H1 (cell line): ENCODE measurements around the gene PDGFRA. TPM values are rescaled to one million over a fixed set of nuclear protein-coding genes. Genes with fewer than 3 reads are reported as not detected.
"Not testable (repeated sequence)": the region's sequence is repeated elsewhere in the genome, so short reads cannot be mapped to it uniquely, and the experiment has no call there.

Experiments used
- CTCF ChIA-PET: fragments of 300-600 bp; sonication (Branson Sonifier 250); formaldehyde crosslinking; loops from one replicate; lab custom pipeline; 2021; ENCODE audit not compliant: partially characterized antibody; lab: Charles Lee
- POLR2A ChIA-PET: fragments of 300-600 bp; sonication (Branson Sonifier 250); formaldehyde crosslinking; loops from one replicate; lab custom pipeline; 2021; ENCODE audit warnings: inconsistent platforms; ENCODE audit not compliant: partially characterized antibody; lab: Charles Lee
- DNase-seq, 2 experiments: peaks; one replicate each; pipeline versions ENCODE4 v3.0.0 to v3.0.0-alpha.2; 2010 to 2022; ENCODE audit warnings: low spot score in 2 of 2, low read depth in 1 of 2, mixed read lengths in 1 of 2
- FAIRE-seq: peaks from 2 replicates; lab custom pipeline; 2011; peaks lifted over from hg19 to GRCh38; lab: Jason Lieb, UNC
- H2AFZ ChIP-seq: 2 replicates; pipeline ENCODE4 v1.8.1; 2012; ENCODE audit warnings: low read length, inconsistent platforms
- H2AK5ac ChIP-seq: 2 replicates; pipeline ENCODE4 v1.6.1; 2013; ENCODE audit warnings: low read depth, low read length
- H2BK120ac ChIP-seq: replicated peaks from 2 replicates; pipeline ENCODE3; 2013; ENCODE audit warnings: low read depth, low read length, inconsistent platforms
- H2BK12ac ChIP-seq: 2 replicates; pipeline ENCODE4 v1.6.1; 2013; ENCODE audit warnings: low read depth, low read length
- H2BK15ac ChIP-seq: 2 replicates; pipeline ENCODE4 v1.6.1; 2013; ENCODE audit warnings: low read length
- H2BK20ac ChIP-seq: 2 replicates; pipeline ENCODE4 v1.6.1; 2013; ENCODE audit warnings: low read length
- H2BK5ac ChIP-seq: 2 replicates; pipeline ENCODE4 v1.6.1; 2013; ENCODE audit warnings: low read depth, low read length
- H3K14ac ChIP-seq: 2 replicates; pipeline ENCODE4 v1.6.1; 2013; ENCODE audit warnings: inconsistent platforms; ENCODE audit not compliant: insufficient read length
- H3K18ac ChIP-seq: 2 replicates; pipeline ENCODE4 v1.6.1; 2013; ENCODE audit warnings: low read length; ENCODE audit errors: extremely low read depth
- H3K23ac ChIP-seq: 2 replicates; pipeline ENCODE4 v1.6.1; 2013; ENCODE audit warnings: inconsistent platforms; ENCODE audit not compliant: insufficient read length
- H3K23me2 ChIP-seq: 2 replicates; pipeline ENCODE4 v1.6.1; 2013; ENCODE audit warnings: low read depth, low read length
- H3K27ac ChIP-seq: 2 replicates; pipeline ENCODE4 v1.6.1; 2011; ENCODE audit warnings: low read depth, low read length, inconsistent platforms
- H3K27me3 ChIP-seq, 4 experiments: replicated peaks in 1 of 4; 1 replicate in 1 of 4; 2 replicates in 3 of 4; pipeline versions ENCODE4 v1.6.1 to v1.8.1; 2011 to 2013; ENCODE audit warnings: low read length in 3 of 4, mild to moderate bottlenecking in 3 of 4, inconsistent platforms in 2 of 4, mixed read lengths in 2 of 4, moderate library complexity in 1 of 4; ENCODE audit not compliant: control insufficient read depth in 3 of 4, insufficient read depth in 3 of 4; ENCODE audit errors: extremely low read depth in 1 of 4
- H3K36me3 ChIP-seq, 4 experiments: 2 replicates each; pipeline versions ENCODE4 v1.6.1 to v1.8.1; 2011 to 2013; ENCODE audit warnings: mild to moderate bottlenecking in 4 of 4, low read length in 3 of 4, moderate library complexity in 2 of 4, control low read depth in 1 of 4, inconsistent platforms in 1 of 4; ENCODE audit not compliant: insufficient read depth in 4 of 4, control insufficient read depth in 2 of 4
- H3K4ac ChIP-seq: replicated peaks from 2 replicates; pipeline ENCODE3; 2013; ENCODE audit warnings: low read length, low read depth, mixed read lengths, inconsistent platforms; ENCODE audit not compliant: insufficient read length
- H3K4me1 ChIP-seq, 4 experiments: replicated peaks in 1 of 4; 1 replicate in 1 of 4; 2 replicates in 3 of 4; pipeline versions ENCODE4 v1.6.1 to v1.8.1; 2011 to 2013; ENCODE audit warnings: low read length in 3 of 4, inconsistent platforms in 2 of 4, mixed read lengths in 1 of 4; ENCODE audit not compliant: insufficient read depth in 4 of 4, control insufficient read depth in 3 of 4
- H3K4me2 ChIP-seq, 2 experiments: 2 replicates each; pipeline versions ENCODE4 v1.6.1 to v1.8.1; 2011 to 2013; ENCODE audit warnings: low read depth in 2 of 2, low read length in 2 of 2, control low read depth in 1 of 2, inconsistent platforms in 1 of 2, mild to moderate bottlenecking in 1 of 2; ENCODE audit not compliant: insufficient read depth in 1 of 2
- H3K4me3 ChIP-seq, 4 experiments: fragments of 200-600, 300-600 bp in 1 of 4; sonication (generic), shearing (Covaris generic), sonication (Bioruptor Twin) in 1 of 4; 2 replicates each; pipeline versions ENCODE4 v1.5.1 to v1.8.1; 2011 to 2016; ENCODE audit warnings: low read length in 4 of 4, low read depth in 3 of 4, control low read depth in 2 of 4, inconsistent platforms in 2 of 4, mild to moderate bottlenecking in 2 of 4, mixed read lengths in 1 of 4, moderate library complexity in 1 of 4; ENCODE audit not compliant: insufficient read depth in 2 of 4; ENCODE audit errors: extremely low read depth in 1 of 4
- H3K56ac ChIP-seq: replicated peaks from 2 replicates; pipeline ENCODE3; 2013; ENCODE audit warnings: low read depth, mild to moderate bottlenecking, mixed read lengths, low read length, inconsistent platforms; ENCODE audit not compliant: insufficient read length
- H3K79me1 ChIP-seq: 2 replicates; pipeline ENCODE4 v1.6.1; 2013; ENCODE audit warnings: low read depth, low read length, control low read depth
- H3K79me2 ChIP-seq, 2 experiments: 2 replicates each; pipeline versions ENCODE4 v1.6.1 to v1.8.1; 2012 to 2013; ENCODE audit warnings: low read length in 2 of 2, mild to moderate bottlenecking in 2 of 2, inconsistent platforms in 1 of 2; ENCODE audit not compliant: insufficient read depth in 2 of 2, control insufficient read depth in 1 of 2
- H3K9ac ChIP-seq, 4 experiments: replicated peaks in 1 of 4; 1 replicate in 1 of 4; 2 replicates in 3 of 4; pipeline versions ENCODE4 v1.6.1 to v1.8.1; 2011 to 2013; ENCODE audit warnings: low read depth in 3 of 4, low read length in 3 of 4, control low read depth in 2 of 4, mild to moderate bottlenecking in 2 of 4, moderate library complexity in 2 of 4, inconsistent platforms in 1 of 4; ENCODE audit errors: extremely low read depth in 1 of 4
- H3K9me3 ChIP-seq, 2 experiments: 2 replicates each; pipeline versions ENCODE4 v1.6.1 to v1.8.1; 2012 to 2013; ENCODE audit warnings: mild to moderate bottlenecking in 2 of 2, moderate library complexity in 2 of 2, control low read depth in 1 of 2, inconsistent platforms in 1 of 2, low read depth in 1 of 2, low read length in 1 of 2, mixed read lengths in 1 of 2; ENCODE audit not compliant: insufficient read depth in 2 of 2
- H4K20me1 ChIP-seq, 2 experiments: replicated peaks in 1 of 2; 2 replicates each; pipeline versions ENCODE3 to v1.8.1; 2011 to 2013; ENCODE audit warnings: inconsistent platforms in 2 of 2, low read length in 2 of 2, mild to moderate bottlenecking in 1 of 2; ENCODE audit not compliant: insufficient read depth in 2 of 2, control insufficient read depth in 1 of 2
- H4K5ac ChIP-seq: 2 replicates; pipeline ENCODE4 v1.6.1; 2013; ENCODE audit warnings: low read length, low read depth, mixed read lengths, inconsistent platforms; ENCODE audit not compliant: insufficient read length
- H4K8ac ChIP-seq: 2 replicates; pipeline ENCODE4 v1.8.0; 2013; ENCODE audit warnings: mild to moderate bottlenecking, moderate library complexity, low read length, inconsistent platforms; ENCODE audit not compliant: insufficient read depth; ENCODE audit errors: extremely low read depth
- H4K91ac ChIP-seq: replicated peaks from 2 replicates; pipeline ENCODE3; 2013; ENCODE audit warnings: low read length, mixed read lengths, inconsistent platforms; ENCODE audit not compliant: insufficient read length
- WGBS, 2 experiments: shearing (Covaris generic) in 1 of 2; methylation state at CpG; one replicate each; pipeline versions ENCODE4 v1.1.6 to v1.1.7; 2013 to 2015; ENCODE audit warnings: low lambda C conversion rate in 2 of 2, mixed read lengths in 2 of 2, inconsistent platforms in 1 of 2, low coverage in 1 of 2, missing lambda C conversion rate in 1 of 2; ENCODE audit not compliant: insufficient replicate concordance in 2 of 2, insufficient coverage in 1 of 2, insufficient read length in 1 of 2; ENCODE audit errors: extremely low coverage in 1 of 2, missing lambda C conversion rate in 1 of 2; 5-methylcytosine and 5-hydroxymethylcytosine counted together
- polyA plus RNA-seq, 7 experiments: library from polyadenylated mRNA; depleted of rRNA in 3 of 7; stranded (reverse) in 5 of 7; unstranded in 2 of 7; fragments of >200 nt in 5 of 7; fragments of 200-250 nt in 2 of 7; gene quantifications; 1 replicate in 5 of 7; 2 replicates in 1 of 7; 4 replicates in 1 of 7; pipeline versions ENCODE4 v1.2.1 to v1.2.3, GENCODE V29; 2011 to 2013; ENCODE audit warnings: missing spikeins in 2 of 7, mixed read lengths in 2 of 7
- total RNA-seq: library from RNA; stranded (reverse); fragmentation: NEBNext Ultra II Directional; extraction: Animal tissue kit (Norgen Biotek cat#: 25700); gene quantifications from 2 replicates; pipeline ENCODE4 v1.2.1, GENCODE V29; 2021

PDGFRA gene
- total and polyA plus RNA-seq, 2 of the 8 experiments (the other 6 are each of a cell fraction or from before 2014, with no cell fraction given), result 1.4 to 3.4 TPM

DNA sequence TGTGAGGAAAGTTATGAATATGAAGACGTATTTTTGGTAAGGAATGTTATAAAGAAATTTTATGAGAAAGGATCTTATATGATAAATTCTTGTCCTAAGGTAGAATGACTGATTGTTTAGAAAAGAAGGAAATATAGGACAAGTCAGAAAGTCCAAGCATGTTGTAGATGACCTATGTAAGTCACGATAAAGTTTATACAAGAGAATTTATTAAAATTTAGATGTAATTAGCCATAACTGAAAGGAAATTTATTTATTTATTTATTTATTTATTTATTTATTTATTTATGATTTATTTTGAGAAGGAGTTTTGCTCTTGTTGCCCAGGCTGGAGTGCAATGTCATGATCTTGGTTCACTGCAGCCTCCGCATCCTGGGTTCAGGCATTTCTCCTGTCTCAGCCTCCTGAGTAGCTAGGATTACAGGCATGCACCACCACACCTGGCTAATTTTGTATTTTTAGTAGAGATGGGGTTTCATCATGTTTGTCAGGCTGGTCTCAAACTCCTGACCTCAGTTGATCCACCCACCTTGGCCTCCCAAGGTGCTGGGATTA, 12.3 kb downstream of the PDGFRA start:
- not testable (repeated sequence) for H2BK15ac ChIP-seq
- WGBS, 2 experiments, result 83 to 100% methylated on average over 1 to 3 of the region's 3 CpGs

GRCh38 chr4:54243541-54243940, 14.4 kb downstream of the PDGFRA start:
- H4K5ac ChIP-seq, H4K20me1 ChIP-seq, H3K4ac ChIP-seq, H4K8ac ChIP-seq, H4K91ac ChIP-seq, H3K9ac ChIP-seq, H2BK20ac ChIP-seq, H3K14ac ChIP-seq, FAIRE-seq, H3K23me2 ChIP-seq, CTCF ChIA-PET, H3K56ac ChIP-seq, H2AK5ac ChIP-seq, H2BK5ac ChIP-seq, H2BK12ac ChIP-seq, H3K79me1 ChIP-seq, H3K4me3 ChIP-seq, H3K4me2 ChIP-seq, H2BK120ac ChIP-seq, POLR2A ChIA-PET, H2AFZ ChIP-seq, H3K27me3 ChIP-seq, DNase-seq, H2BK15ac ChIP-seq, H3K18ac ChIP-seq, H3K36me3 ChIP-seq, H3K79me2 ChIP-seq, H3K4me1 ChIP-seq, H3K23ac ChIP-seq, H3K27ac ChIP-seq: not testable (repeated sequence)
- 94% methylated on average over 14 of the region's 15 CpGs; no CpG with 5 or more reads in 1 of the 2 experiments for WGBS, 2 experiments
- peaks cover 36 to 45% of the 10 kb centered on the region in 2 experiments for H3K9me3 ChIP-seq

More for the DNA sequence above, 12.3 kb downstream of the PDGFRA start:
- H2AK5ac ChIP-seq, H3K4me1 ChIP-seq, H2BK12ac ChIP-seq, DNase-seq, H3K27ac ChIP-seq, FAIRE-seq, H4K91ac ChIP-seq, H4K8ac ChIP-seq, H3K4me3 ChIP-seq, H3K4ac ChIP-seq, H2AFZ ChIP-seq, H3K23me2 ChIP-seq, H4K5ac ChIP-seq, H2BK120ac ChIP-seq, H3K79me1 ChIP-seq, H3K23ac ChIP-seq, H3K27me3 ChIP-seq, POLR2A ChIA-PET, H3K9ac ChIP-seq, H2BK20ac ChIP-seq, H4K20me1 ChIP-seq, H2BK5ac ChIP-seq, H3K56ac ChIP-seq, H3K36me3 ChIP-seq, H3K18ac ChIP-seq, H3K14ac ChIP-seq, H3K4me2 ChIP-seq, H3K79me2 ChIP-seq: not testable (repeated sequence)
- CTCF ChIA-PET, result interaction anchor here (1.2 kb wide), 1 partner anchor 8 kb away, joined by 4 read pairs; no protein-coding TSS in a partner anchor
- peaks cover 36 to 45% of the 10 kb centered on the region in 2 experiments for H3K9me3 ChIP-seq
